ENCODE data around the gene CCR7. TPM values are rescaled to one million over a fixed set of nuclear protein-coding genes. Genes with fewer than 3 reads are reported as not detected.

Gene CCR7
- total and polyA plus RNA-seq, 2 donors (not counting 1 experiment from before 2014, with no cell fraction given) = 116 to 481 TPM

- H3K4me1 Mint-ChIP-seq = peaks cover 54% of the 10 kb centered on the region
- H3K27me3 ChIP-seq (replicated peaks in 1 of 4; ENCODE audit: control extremely low read depth in 1 of 4, control insufficient read depth in 3 of 4, insufficient read depth in 4 of 4, low read length in 3 of 4) = no peaks in the 10 kb centered on the region
- peak overlapping the region; percentile 63 for H3K4me2 ChIP-seq (replicated peaks; ENCODE audit: low read depth, low read length, poor library complexity, severe bottlenecking)
- H3K36me3 ChIP-seq (replicated peaks in 1 of 2; ENCODE audit: control extremely low read depth in 1 of 2, control insufficient read depth in 1 of 2, extremely low read depth in 1 of 2, insufficient read depth in 2 of 2, low read length in 1 of 2) = no peaks in the 10 kb centered on the region
- H3K9me3 ChIP-seq (ENCODE audit: control extremely low read depth in 1 of 3, control insufficient read depth in 2 of 3, insufficient read depth in 1 of 3, low read length in 2 of 3) = peaks cover 0 to 1% (median 0%) of the 10 kb centered on the region in 3 donors
- H3K79me2 ChIP-seq (ENCODE audit: control insufficient read depth, insufficient read depth, low read length) = no peaks in the 10 kb centered on the region
- H3K9ac ChIP-seq (ENCODE audit: low read length) = no peak overlapping the region
- intact Hi-C loops (cut with micrococcal nuclease) = loop anchor here (2.0 kb wide), 1 partner anchor 50 kb away; no protein-coding TSS in a partner anchor
- no peaks in the 10 kb centered on the region for H3K27me3 Mint-ChIP-seq
- 98% methylated on average over 5 of the region's 5 CpGs for WGBS (ENCODE audit: insufficient coverage)
- POLR2A ChIA-PET = interaction anchor here (0.8 to 1.0 kb wide), 2 partner anchors 13 to 14 kb away, joined by 3 to 4 read pairs; no protein-coding TSS in a partner anchor
- CTCF ChIA-PET = interaction anchor here (3.2 to 15.0 kb wide), 10 partner anchors 12 to 227 kb away, joined by 16 to 329 read pairs (median 56); partner anchors contain the start of genes GJD3, IGFBP4 and TOP2A
- H3K4me3 Mint-ChIP-seq = peak overlapping the region; percentile 69
- TF ChIP-seq, protein P1, sequence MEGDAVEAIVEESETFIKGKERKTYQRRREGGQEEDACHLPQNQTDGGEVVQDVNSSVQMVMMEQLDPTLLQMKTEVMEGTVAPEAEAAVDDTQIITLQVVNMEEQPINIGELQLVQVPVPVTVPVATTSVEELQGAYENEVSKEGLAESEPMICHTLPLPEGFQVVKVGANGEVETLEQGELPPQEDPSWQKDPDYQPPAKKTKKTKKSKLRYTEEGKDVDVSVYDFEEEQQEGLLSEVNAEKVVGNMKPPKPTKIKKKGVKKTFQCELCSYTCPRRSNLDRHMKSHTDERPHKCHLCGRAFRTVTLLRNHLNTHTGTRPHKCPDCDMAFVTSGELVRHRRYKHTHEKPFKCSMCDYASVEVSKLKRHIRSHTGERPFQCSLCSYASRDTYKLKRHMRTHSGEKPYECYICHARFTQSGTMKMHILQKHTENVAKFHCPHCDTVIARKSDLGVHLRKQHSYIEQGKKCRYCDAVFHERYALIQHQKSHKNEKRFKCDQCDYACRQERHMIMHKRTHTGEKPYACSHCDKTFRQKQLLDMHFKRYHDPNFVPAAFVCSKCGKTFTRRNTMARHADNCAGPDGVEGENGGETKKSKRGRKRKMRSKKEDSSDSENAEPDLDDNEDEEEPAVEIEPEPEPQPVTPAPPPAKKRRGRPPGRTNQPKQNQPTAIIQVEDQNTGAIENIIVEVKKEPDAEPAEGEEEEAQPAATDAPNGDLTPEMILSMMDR (IDR thresholded peaks at IDR 0.05) = no peak
- no peak for TF ChIP-seq EZH2 (IDR thresholded peaks at IDR 0.05; ENCODE audit: borderline replicate concordance, insufficient read depth, low read depth, low read length, poor library complexity, severe bottlenecking)
- peaks cover 45 to 48% of the 10 kb centered on the region in 2 donors for H3K4me1 ChIP-seq (ENCODE audit: control insufficient read depth in 2 of 2, insufficient read depth in 2 of 2, low read length in 2 of 2)
- peak overlapping the region; percentile 87 for H3K27ac Mint-ChIP-seq
- DNase-seq (no peak), ATAC-seq (ENCODE audit: low read depth) (no peak)
- H3K27ac ChIP-seq (ENCODE audit: low read length in 2 of 2) = peak overlapping the region; percentile 72 to 80
- peak overlapping the region; percentile 35 for H2AFZ ChIP-seq (ENCODE audit: insufficient read depth, low read depth, low read length, poor library complexity, severe bottlenecking)
- no peaks in the 10 kb centered on the region for H4K20me1 ChIP-seq (ENCODE audit: control insufficient read depth, insufficient read depth, low read length, poor library complexity, severe bottlenecking)
- no peaks in the 10 kb centered on the region for H3K9me3 Mint-ChIP-seq (ENCODE audit: insufficient read depth)
- no peak overlapping the region for H3K4me3 ChIP-seq (ENCODE audit: control extremely low read depth in 1 of 5, extremely low read depth in 1 of 5, insufficient read depth in 1 of 5, low read depth in 2 of 5, low read length in 4 of 5)
These were observed 34.7 kb downstream of the CCR7 start for GRCh38 chr17:40530531-40530994.

- DNase-seq (no peak), ATAC-seq (ENCODE audit: low read depth) (no peak)
- no peaks in the 10 kb centered on the region for H3K27me3 Mint-ChIP-seq
- no peaks in the 10 kb centered on the region for H3K36me3 ChIP-seq (replicated peaks in 1 of 2; ENCODE audit: control extremely low read depth in 1 of 2, control insufficient read depth in 1 of 2, extremely low read depth in 1 of 2, insufficient read depth in 2 of 2, low read length in 1 of 2)
- peaks cover 3% of the 10 kb centered on the region for H3K9me3 Mint-ChIP-seq (ENCODE audit: insufficient read depth)
- H3K4me3 ChIP-seq (ENCODE audit: control extremely low read depth in 1 of 5, extremely low read depth in 1 of 5, insufficient read depth in 1 of 5, low read depth in 2 of 5, low read length in 4 of 5) = no peak overlapping the region
- POLR2A ChIA-PET = interaction anchor here (1.0 kb wide), 1 partner anchor 14 kb away, joined by 3 read pairs; no protein-coding TSS in a partner anchor
- H4K20me1 ChIP-seq (ENCODE audit: control insufficient read depth, insufficient read depth, low read length, poor library complexity, severe bottlenecking) = no peaks in the 10 kb centered on the region
- H3K4me1 Mint-ChIP-seq = peaks cover 49% of the 10 kb centered on the region
- peaks cover 0 to 6% (median 0%) of the 10 kb centered on the region in 3 donors for H3K9me3 ChIP-seq (ENCODE audit: control extremely low read depth in 1 of 3, control insufficient read depth in 2 of 3, insufficient read depth in 1 of 3, low read length in 2 of 3)
- H3K27me3 ChIP-seq (replicated peaks in 1 of 4; ENCODE audit: control extremely low read depth in 1 of 4, control insufficient read depth in 3 of 4, insufficient read depth in 4 of 4, low read length in 3 of 4) = no peaks in the 10 kb centered on the region
- H3K4me1 ChIP-seq (ENCODE audit: control insufficient read depth in 2 of 2, insufficient read depth in 2 of 2, low read length in 2 of 2) = peaks cover 45 to 48% of the 10 kb centered on the region in 2 donors
- CTCF ChIA-PET = interaction anchor here (4.0 to 15.0 kb wide), 6 partner anchors 11 to 226 kb away, joined by 38 to 329 read pairs (median 73); partner anchors contain the start of gene IGFBP4
- no peak overlapping the region for H3K9ac ChIP-seq (ENCODE audit: low read length)
- TF ChIP-seq, protein P1 (IDR thresholded peaks at IDR 0.05) = no peak
- TF ChIP-seq EZH2 (IDR thresholded peaks at IDR 0.05; ENCODE audit: borderline replicate concordance, insufficient read depth, low read depth, low read length, poor library complexity, severe bottlenecking) = no peak
- no peak overlapping the region for H3K27ac ChIP-seq (ENCODE audit: low read length in 2 of 2)
- no peaks in the 10 kb centered on the region for H3K79me2 ChIP-seq (ENCODE audit: control insufficient read depth, insufficient read depth, low read length)
- no peak overlapping the region for H3K4me2 ChIP-seq (replicated peaks; ENCODE audit: low read depth, low read length, poor library complexity, severe bottlenecking)
- H3K27ac Mint-ChIP-seq = peak overlapping the region; percentile 87
- intact Hi-C loops (cut with micrococcal nuclease) = loop anchor here (2.0 kb wide), 1 partner anchor 49 kb away; no protein-coding TSS in a partner anchor
- 100% methylated on average over 1 of the region's 2 CpGs for WGBS (ENCODE audit: insufficient coverage)
- no peak overlapping the region for H3K4me3 Mint-ChIP-seq
- no peak overlapping the region for H2AFZ ChIP-seq (ENCODE audit: insufficient read depth, low read depth, low read length, poor library complexity, severe bottlenecking)
These were observed 35.3 kb downstream of the CCR7 start for GRCh38 chr17:40529991-40530390.
